Measurements from ENCODE around the gene ACADL. TPM values are rescaled to one million over a fixed set of nuclear protein-coding genes. Genes with fewer than 3 reads are reported as not detected.

The ACADL gene
- total RNA-seq, 2 experiments from 2014 or later: not detected

Other genes with a start within 250 kb of the ACADL start
- 10 to 100 TPM; 43.2 to 46.2 TPM for gene RPE, start 222.8 kb downstream of the ACADL start, total RNA-seq
- 10 to 100 TPM in 1 of 2 experiments, 1 to 10 TPM in 1; 6.5 to 10.2 TPM for gene KANSL1L, start 54.0 kb downstream of the ACADL start, total RNA-seq
- not detected for gene MYL1, start 89.7 kb upstream of the ACADL start, total RNA-seq

All from activated naive CD8-positive, alpha-beta T cell treated with anti-CD3 and anti-CD28 coated beads, Interleukin-2, amount 10 ng/mL, durations not matched to agents 7 days and 5 days (primary cell).